ENCODE results near the gene SSPN. TPM values are rescaled to one million over a fixed set of nuclear protein-coding genes. Genes with fewer than 3 reads are reported as not detected.

The SSPN gene
- total RNA-seq, 1 donor from 2014 or later = 6.3 TPM

DNA sequence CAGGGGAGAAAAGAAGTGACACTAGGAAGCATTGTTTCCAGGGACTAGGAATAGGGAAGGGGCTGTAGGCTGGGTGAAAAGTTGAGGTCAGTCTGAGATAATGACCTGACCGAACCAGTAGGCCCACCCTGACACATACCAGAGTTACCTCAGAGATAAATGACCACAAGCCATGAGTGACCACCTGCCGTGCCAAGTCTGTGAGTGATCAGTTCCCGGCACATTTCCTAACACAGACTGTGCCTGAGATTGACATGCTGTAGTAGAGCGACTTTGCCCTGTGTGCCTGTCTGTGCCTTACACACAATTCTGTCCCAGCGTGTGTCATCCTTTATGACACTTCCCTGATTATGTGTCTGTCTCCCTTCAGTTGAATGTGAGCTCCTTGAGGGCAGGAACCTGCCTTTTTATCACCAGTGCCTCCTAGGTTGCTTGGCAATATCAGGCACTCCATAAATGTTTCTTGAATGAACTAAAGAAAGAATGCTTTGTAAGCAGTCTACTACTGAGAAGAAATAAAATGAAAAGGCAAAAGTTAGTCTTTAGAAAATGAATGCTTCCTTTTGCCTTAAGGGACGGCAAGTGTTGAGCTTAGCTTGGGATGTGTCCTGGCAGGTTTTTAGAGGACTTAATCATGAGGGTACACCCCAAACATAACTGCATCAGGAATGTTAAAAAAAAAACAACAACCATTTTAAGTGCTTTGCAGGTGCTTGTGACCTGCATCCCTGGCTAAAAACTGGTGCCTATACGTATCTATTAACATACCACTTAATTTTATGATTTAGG lies 9.6 kb upstream of the SSPN start:
- Mint-ChIP-seq H3K4me3 (ENCODE audit: unreplicated experiment) (no peak overlapping the region), H3K4me1 (ENCODE audit: low read depth, unreplicated experiment) (peaks cover 20% of the 10 kb centered on the region), H3K27me3 (ENCODE audit: low read depth, unreplicated experiment) (peaks cover 4% of the 10 kb centered on the region), H3K36me3 (ENCODE audit: low read depth, unreplicated experiment) (no peaks in the 10 kb centered on the region), H3K27ac (ENCODE audit: unreplicated experiment) (no peak overlapping the region), H3K9me3 (ENCODE audit: unreplicated experiment) (no peaks in the 10 kb centered on the region)
- DNase-seq (ENCODE audit: low read depth) (no peak), FAIRE-seq (no peak)
- H4K20me1 ChIP-seq (ENCODE audit: insufficient read depth, low read length) = no peaks in the 10 kb centered on the region
- no peak overlapping the region for H3K4me3 ChIP-seq (ENCODE audit: insufficient read depth, low read depth, low read length)
- H3K9me3 ChIP-seq (ENCODE audit: insufficient read depth, low read depth, low read length) = no peaks in the 10 kb centered on the region
- H3K27ac ChIP-seq (ENCODE audit: low read depth, low read length) = no peak overlapping the region
- peaks cover 8% of the 10 kb centered on the region for H3K4me1 ChIP-seq (ENCODE audit: insufficient read depth, low read length)
- TF ChIP-seq, protein P1, sequence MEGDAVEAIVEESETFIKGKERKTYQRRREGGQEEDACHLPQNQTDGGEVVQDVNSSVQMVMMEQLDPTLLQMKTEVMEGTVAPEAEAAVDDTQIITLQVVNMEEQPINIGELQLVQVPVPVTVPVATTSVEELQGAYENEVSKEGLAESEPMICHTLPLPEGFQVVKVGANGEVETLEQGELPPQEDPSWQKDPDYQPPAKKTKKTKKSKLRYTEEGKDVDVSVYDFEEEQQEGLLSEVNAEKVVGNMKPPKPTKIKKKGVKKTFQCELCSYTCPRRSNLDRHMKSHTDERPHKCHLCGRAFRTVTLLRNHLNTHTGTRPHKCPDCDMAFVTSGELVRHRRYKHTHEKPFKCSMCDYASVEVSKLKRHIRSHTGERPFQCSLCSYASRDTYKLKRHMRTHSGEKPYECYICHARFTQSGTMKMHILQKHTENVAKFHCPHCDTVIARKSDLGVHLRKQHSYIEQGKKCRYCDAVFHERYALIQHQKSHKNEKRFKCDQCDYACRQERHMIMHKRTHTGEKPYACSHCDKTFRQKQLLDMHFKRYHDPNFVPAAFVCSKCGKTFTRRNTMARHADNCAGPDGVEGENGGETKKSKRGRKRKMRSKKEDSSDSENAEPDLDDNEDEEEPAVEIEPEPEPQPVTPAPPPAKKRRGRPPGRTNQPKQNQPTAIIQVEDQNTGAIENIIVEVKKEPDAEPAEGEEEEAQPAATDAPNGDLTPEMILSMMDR (IDR thresholded peaks at IDR 0.05; ENCODE audit: insufficient read depth, low read depth, low read length) = no peak
- no peak for TF ChIP-seq EZH2 (IDR thresholded peaks at IDR 0.05; ENCODE audit: insufficient read depth, low read length)
- no peaks in the 10 kb centered on the region for H3K27me3 ChIP-seq (ENCODE audit: insufficient read depth, low read length)
- no peaks in the 10 kb centered on the region for H3K36me3 ChIP-seq (ENCODE audit: insufficient read depth, low read length)
- no peak overlapping the region for H3K4me2 ChIP-seq (ENCODE audit: low read length)
- H3K79me2 ChIP-seq (ENCODE audit: insufficient read depth, low read length) = no peaks in the 10 kb centered on the region
- H3K9ac ChIP-seq (ENCODE audit: low read length) = no peak overlapping the region
- no peak overlapping the region for H2AFZ ChIP-seq (ENCODE audit: low read depth, low read length)

GRCh38 chr12:26187014-26187798 lies 8.2 kb upstream of the SSPN start:
- Mint-ChIP-seq H3K27me3 (ENCODE audit: low read depth, unreplicated experiment) (peaks cover 1% of the 10 kb centered on the region), H3K4me3 (ENCODE audit: unreplicated experiment) (no peak overlapping the region), H3K36me3 (ENCODE audit: low read depth, unreplicated experiment) (no peaks in the 10 kb centered on the region), H3K9me3 (ENCODE audit: unreplicated experiment) (no peaks in the 10 kb centered on the region), H3K27ac (ENCODE audit: unreplicated experiment) (peak overlapping the region; percentile 0), H3K4me1 (ENCODE audit: low read depth, unreplicated experiment) (peaks cover 20% of the 10 kb centered on the region)
- Histone ChIP-seq H3K27me3 (ENCODE audit: insufficient read depth, low read length) (no peaks in the 10 kb centered on the region), H4K20me1 (ENCODE audit: insufficient read depth, low read length) (no peaks in the 10 kb centered on the region), H3K4me2 (ENCODE audit: low read length) (peak overlapping the region; percentile 40), H3K36me3 (ENCODE audit: insufficient read depth, low read length) (no peaks in the 10 kb centered on the region), H3K4me3 (ENCODE audit: insufficient read depth, low read depth, low read length) (no peak overlapping the region), H3K9me3 (ENCODE audit: insufficient read depth, low read depth, low read length) (no peaks in the 10 kb centered on the region), H3K9ac (ENCODE audit: low read length) (no peak overlapping the region), H3K4me1 (ENCODE audit: insufficient read depth, low read length) (peaks cover 8% of the 10 kb centered on the region), H3K79me2 (ENCODE audit: insufficient read depth, low read length) (no peaks in the 10 kb centered on the region), H3K27ac (ENCODE audit: low read depth, low read length) (peak overlapping the region; percentile 20), H2AFZ (ENCODE audit: low read depth, low read length) (no peak overlapping the region)
- DNase-seq (ENCODE audit: low read depth) (no peak), FAIRE-seq (no peak)
- TF ChIP-seq EZH2 (IDR thresholded peaks at IDR 0.05; ENCODE audit: insufficient read depth, low read length) = no peak
- TF ChIP-seq, protein P1 (IDR thresholded peaks at IDR 0.05; ENCODE audit: insufficient read depth, low read depth, low read length) = no peak
